Gastroesophageal sphincter (tissue), 4 donors: Measurements from ENCODE around the gene HPD. TPM values are rescaled to one million over a fixed set of nuclear protein-coding genes. Genes with fewer than 3 reads are reported as not detected.

Experiments used
- ATAC-seq: fragments of 150-250 bp; one replicate; pipeline ENCODE4 v1.9.1; 2016; ENCODE audit warnings: mild to moderate bottlenecking, moderate library complexity
- H3K27ac ChIP-seq, 4 donors: fragments of 200-600 bp; sonication (generic) in 3 of 4; 1 replicate in 3 of 4; 2 replicates in 1 of 4; pipeline ENCODE4 v1.5.1; 2016 to 2019
- H3K27me3 ChIP-seq: fragments of 200-600 bp; sonication (generic); one replicate; pipeline ENCODE4 v1.5.1; 2019
- H3K36me3 ChIP-seq, 2 donors: fragments of 200-600 bp; sonication (generic); one replicate each; pipeline ENCODE4 v1.5.1; 2019; ENCODE audit warnings: control low read depth in 1 of 2
- H3K4me1 ChIP-seq, 3 donors: fragments of 200-600 bp; sonication (generic); 1 replicate in 2 of 3; 2 replicates in 1 of 3; pipeline ENCODE4 v1.5.1; 2016 to 2019; ENCODE audit warnings: control low read depth in 2 of 3
- H3K4me3 ChIP-seq, 2 donors: fragments of 200-600 bp; sonication (generic); one replicate each; pipeline ENCODE4 v1.5.1; 2019; ENCODE audit warnings: mild to moderate bottlenecking in 1 of 2, moderate library complexity in 1 of 2
- H3K9me3 ChIP-seq, 3 donors: fragments of 200-600 bp; sonication (generic); one replicate each; pipeline ENCODE4 v1.5.1; 2017 to 2019; ENCODE audit warnings: control low read depth in 2 of 3
- CTCF ChIP-seq, 4 experiments: fragments of 200-600 bp in 2 of 4; fragments of 450-650 bp in 2 of 4; sonication (generic) in 1 of 4; IDR thresholded peaks; one replicate each; pipeline ENCODE4 v1.5.1; 2017 to 2019; ENCODE audit warnings: antibody characterized with exemption in 4 of 4, mild to moderate bottlenecking in 2 of 4, moderate library complexity in 2 of 4
- EP300 ChIP-seq: sonication (generic); formaldehyde crosslinking; IDR thresholded peaks from one replicate; pipeline ENCODE4 v1.6.1; 2017; ENCODE audit warnings: antibody characterized with exemption, mild to moderate bottlenecking
- POLR2A ChIP-seq, 2 donors: fragments of 450-650 bp; IDR thresholded peaks; one replicate each; pipeline ENCODE4 v1.6.1; 2017; ENCODE audit warnings: antibody characterized with exemption in 2 of 2, mild to moderate bottlenecking in 2 of 2, moderate library complexity in 1 of 2
- POLR2AphosphoS5 ChIP-seq: sonication (generic); formaldehyde crosslinking; IDR thresholded peaks from one replicate; pipeline ENCODE4 v1.6.1; 2017; ENCODE audit warnings: antibody characterized with exemption
- WGBS, 2 donors: methylation state at CpG; one replicate each; pipeline ENCODE4 v1.1.5; 2018; ENCODE audit warnings: low coverage in 1 of 2; 5-methylcytosine and 5-hydroxymethylcytosine counted together
- total RNA-seq, 4 donors: library from RNA; depleted of rRNA; stranded (reverse); fragments of >200 nt; gene quantifications; one replicate each; pipeline ENCODE4 v1.1.0, GENCODE V29; 2016

The HPD gene
- total RNA-seq, 4 donors from 2014 or later: 1.2 to 5.0 (median 2.6) TPM; not detected in 1

GRCh38 chr12:121799156-121799841, 59.4 kb downstream of the HPD start:
- peak overlapping the region; percentile 100 for H3K27ac ChIP-seq
- no peaks in the 10 kb centered on the region for H3K9me3 ChIP-seq
- peaks cover 6 to 66% (median 45%) of the 10 kb centered on the region in 3 donors for H3K4me1 ChIP-seq
- 30% methylated on average over 4 of the region's 30 CpGs; no CpG with 5 or more reads in 1 of the 2 donors for WGBS, 2 donors
- peak in 1 of 2 donors; percentile 3 for TF ChIP-seq POLR2A (IDR thresholded peaks at IDR 0.05)
- peak; percentile 67 for TF ChIP-seq POLR2AphosphoS5
- no peak for TF ChIP-seq CTCF (IDR thresholded peaks at IDR 0.05)
- H3K27me3 ChIP-seq: no peaks in the 10 kb centered on the region
- H3K4me3 ChIP-seq: peak overlapping the region; percentile 85
- H3K36me3 ChIP-seq: peaks cover 0 to 13% of the 10 kb centered on the region in 2 donors
- peak; percentile 54 for ATAC-seq

- peaks cover 0 to 13% of the 10 kb centered on the region in 2 donors for H3K36me3 ChIP-seq
- H3K4me3 ChIP-seq: peak overlapping the region; percentile 85
- ATAC-seq: no peak
- WGBS, 2 donors: 31% methylated on average over 6 of the region's 10 CpGs; no CpG with 5 or more reads in 1 of the 2 donors
- peak overlapping the region; percentile 100 for H3K27ac ChIP-seq
- TF ChIP-seq EP300: no peak
- no peak for TF ChIP-seq CTCF (IDR thresholded peaks at IDR 0.05)
- TF ChIP-seq POLR2A (IDR thresholded peaks at IDR 0.05): no peak
- TF ChIP-seq POLR2AphosphoS5: no peak
- H3K4me1 ChIP-seq: peaks cover 6 to 72% (median 45%) of the 10 kb centered on the region in 3 donors
- no peaks in the 10 kb centered on the region for H3K27me3 ChIP-seq
- H3K9me3 ChIP-seq: no peaks in the 10 kb centered on the region
These were observed 59.9 kb downstream of the HPD start for GRCh38 chr12:121798787-121799155.

- ATAC-seq: no peak
- peak in 1 of 4 experiments; percentile 17 for TF ChIP-seq CTCF (IDR thresholded peaks at IDR 0.05)
- TF ChIP-seq POLR2AphosphoS5: peak; percentile 32
- TF ChIP-seq EP300: no peak
- no peak for TF ChIP-seq POLR2A (IDR thresholded peaks at IDR 0.05)
- Histone ChIP-seq H3K27ac (peak overlapping the region; percentile 100), H3K36me3 (peaks cover 0 to 13% of the 10 kb centered on the region in 2 donors), H3K4me1 (peaks cover 6 to 78% (median 50%) of the 10 kb centered on the region in 3 donors), H3K9me3 (no peaks in the 10 kb centered on the region), H3K4me3 (peak overlapping the region in 1 of 2 donors; percentile 85), H3K27me3 (no peaks in the 10 kb centered on the region)
- WGBS, 2 donors: 6 to 36% methylated on average over 2 to 3 of the region's 19 CpGs
These were observed 60.5 kb downstream of the HPD start for GRCh38 chr12:121797937-121798786.

- Histone ChIP-seq H3K36me3 (peaks cover 0 to 13% of the 10 kb centered on the region in 2 donors), H3K9me3 (no peaks in the 10 kb centered on the region), H3K27me3 (no peaks in the 10 kb centered on the region), H3K4me3 (peak overlapping the region in 1 of 2 donors; percentile 85), H3K27ac (peak overlapping the region; percentile 41 to 100 (median 100)), H3K4me1 (peaks cover 6 to 88% (median 54%) of the 10 kb centered on the region in 3 donors)
- ATAC-seq: peak; percentile 52
- WGBS, 2 donors: 15 to 23% methylated on average over 5 to 15 of the region's 39 CpGs
- peak; percentile 87 for TF ChIP-seq POLR2AphosphoS5
- TF ChIP-seq EP300: no peak
- peak in 1 of 2 donors; percentile 24 for TF ChIP-seq POLR2A (IDR thresholded peaks at IDR 0.05)
- TF ChIP-seq CTCF (IDR thresholded peaks at IDR 0.05): peak in 3 of 4 experiments; percentile 50 to 71 (median 58)
These were observed 61.6 kb downstream of the HPD start for GRCh38 chr12:121796855-121797751.
